ENCODE results near the gene KLHL2. TPM values are rescaled to one million over a fixed set of nuclear protein-coding genes. Genes with fewer than 3 reads are reported as not detected.

The KLHL2 gene
- total and polyA plus RNA-seq, 2 of the 13 experiments (the other 11 are each of a cell fraction or from before 2014, with no cell fraction given), result 9.2 to 17.6 TPM

GRCh38 chr4:165328101-165328425 lies 120.7 kb downstream of the KLHL2 start:
- in situ Hi-C loops (cut with HindIII; ENCODE audit: extremely low pct_ligation_motif_present, low pct_unique_long_range_greater_than_20kb), result loop anchor here (5.0 kb wide), 1 partner anchor 121 kb away; the partner anchor contains the start of gene KLHL2
- POLR2A ChIA-PET, result interaction anchor here (0.9 to 1.6 kb wide), 7 partner anchors 15 to 121 kb away, joined by 3 to 7 read pairs (median 4); partner anchors contain the start of genes CPE and KLHL2
- Histone ChIP-seq H3K27ac (ENCODE audit: extremely low read length, insufficient read depth, low read length) (peak overlapping the region; percentile 93), H3K4me1 (ENCODE audit: insufficient read depth, low read length) (peaks cover 43% of the 10 kb centered on the region), H3K27me3 (ENCODE audit: control insufficient read depth in 1 of 2, insufficient read depth in 2 of 2, low read length in 2 of 2) (peaks cover 0 to 5% of the 10 kb centered on the region in 2 experiments; a peak in 1 of 5 replicates), H3K9ac (ENCODE audit: insufficient read depth, low read depth, low read length) (peak overlapping the region; percentile 96), H2AFZ (ENCODE audit: low read length) (no peak overlapping the region), H3K79me2 (ENCODE audit: insufficient read depth, low read length) (peaks cover 63% of the 10 kb centered on the region), H3K36me3 (replicated peaks in 1 of 2; ENCODE audit: control insufficient read depth in 1 of 2, insufficient read depth in 2 of 2, low read length in 2 of 2) (peaks cover 0 to 19% of the 10 kb centered on the region in 2 experiments; a peak in 2 of 5 replicates), H3K4me3 (replicated peaks in 1 of 3; ENCODE audit: insufficient read depth in 1 of 3, low read depth in 2 of 3, low read length in 3 of 3) (peak overlapping the region; percentile 77 to 96 (median 78)), H4K20me1 (ENCODE audit: insufficient read depth, low read length) (peaks cover 44% of the 10 kb centered on the region), H3K9me3 (ENCODE audit: low read length) (no peaks in the 10 kb centered on the region), H3K4me2 (ENCODE audit: low read depth, low read length) (peak overlapping the region; percentile 88)
- BruUV-seq (replicated peaks), result no TSS peak
- ATAC-seq, result no peak
- no peak for DNase-seq (ENCODE audit: low spot score)
- WGBS (ENCODE audit: low lambda C conversion rate), result 0% methylated on average over 7 of the region's 7 CpGs
- FAIRE-seq, result no peak
- intact Hi-C loops (cut with micrococcal nuclease; ENCODE audit: unreplicated experiment), result loop anchor here (5.0 kb wide), 3 partner anchors 71 to 216 kb away; partner anchors contain the start of gene TMEM192
- CTCF ChIA-PET (ENCODE audit: low intra/inter-chr PET ratio, low total read pairs), result no interaction called here
- 0 out of 2 replicates have a peak, but pooled peaks have one; percentile 19 for TF ChIP-seq ZNF850 (CRISPR knock-in tag; conservative IDR thresholded peaks at IDR 0.05)
- TF ChIP-seq GZF1 (CRISPR knock-in tag; IDR thresholded peaks at IDR 0.05), result 0 out of 2 replicates have a peak, but pooled peaks have one; percentile 2
- TF ChIP-seq KDM6A (CRISPR knock-in tag; IDR thresholded peaks at IDR 0.05; ENCODE audit: low read depth), result no peak
- no peak for TF ChIP-seq PAX8 (CRISPR knock-in tag; IDR thresholded peaks at IDR 0.05; ENCODE audit: borderline replicate concordance)
- 0 out of 2 replicates have a peak, but pooled peaks have one; percentile 4 for TF ChIP-seq ZNF224 (CRISPR knock-in tag; IDR thresholded peaks at IDR 0.05)
- TF ChIP-seq ZNF318 (CRISPR knock-in tag; IDR thresholded peaks at IDR 0.05), result no peak
- peak; percentile 36 for TF ChIP-seq RBM22 (optimal IDR thresholded peaks at IDR 0.05; ENCODE audit: low read length)
- peak; percentile 72 for TF ChIP-seq KDM5A (IDR thresholded peaks at IDR 0.05; ENCODE audit: borderline replicate concordance, low read length)
- 0 out of 2 replicates have a peak, but pooled peaks have one; percentile 50 for TF ChIP-seq ZNF234 (CRISPR knock-in tag; conservative IDR thresholded peaks at IDR 0.05)
- peak; percentile 57 for TF ChIP-seq PCBP2 (optimal IDR thresholded peaks at IDR 0.05; ENCODE audit: low read depth, low read length, poor library complexity, severe bottlenecking)
- TF ChIP-seq SAFB2 (CRISPR knock-in tag; IDR thresholded peaks at IDR 0.05; ENCODE audit: borderline replicate concordance, low read depth), result 0 out of 2 replicates have a peak, but pooled peaks have one; percentile 10
